Immature natural killer cell (primary cell): ENCODE data around the gene ARMC8. TPM values are rescaled to one million over a fixed set of nuclear protein-coding genes. Genes with fewer than 3 reads are reported as not detected.

Source experiments
- DNase-seq, 3 donors: peaks; one replicate each; pipeline ENCODE4 v3.0.0; 2022; ENCODE audit warnings: mixed read lengths in 1 of 3
- H3K27ac Mint-ChIP-seq, 6 donors: one replicate each; pipeline ENCODE4 v1.8.0; 2020; ENCODE audit warnings: mixed read lengths in 6 of 6, mild to moderate bottlenecking in 5 of 6, inconsistent platforms in 4 of 6, moderate library complexity in 3 of 6
- H3K27me3 Mint-ChIP-seq, 3 donors: one replicate each; pipeline ENCODE4 v1.8.0; 2020 to 2021; ENCODE audit warnings: low read depth in 3 of 3, mild to moderate bottlenecking in 3 of 3, mixed read lengths in 3 of 3, moderate library complexity in 3 of 3, inconsistent platforms in 1 of 3
- H3K36me3 Mint-ChIP-seq, 3 donors: one replicate each; pipeline ENCODE4 v1.8.0; 2020; ENCODE audit warnings: mixed read lengths in 3 of 3, inconsistent platforms in 2 of 3, mild to moderate bottlenecking in 2 of 3
- H3K4me1 Mint-ChIP-seq, 2 donors: one replicate each; pipeline ENCODE4 v1.8.0; 2020; ENCODE audit warnings: inconsistent platforms in 2 of 2, mild to moderate bottlenecking in 2 of 2, mixed read lengths in 2 of 2, moderate library complexity in 1 of 2
- H3K4me3 Mint-ChIP-seq, 5 donors: one replicate each; pipeline ENCODE4 v1.8.0; 2020; ENCODE audit warnings: mild to moderate bottlenecking in 5 of 5, mixed read lengths in 5 of 5, inconsistent platforms in 3 of 5, moderate library complexity in 3 of 5
- H3K9me3 Mint-ChIP-seq, 6 donors: one replicate each; pipeline ENCODE4 v1.8.0; 2020; ENCODE audit warnings: mild to moderate bottlenecking in 6 of 6, mixed read lengths in 6 of 6, inconsistent platforms in 4 of 6, moderate library complexity in 3 of 6
- polyA plus RNA-seq, 3 donors: library from polyadenylated mRNA; unstranded; fragments of 300-500 nt; fragmentation: Illumina TruSeq; gene quantifications; one replicate each; pipeline ENCODE4 v1.2.3, GENCODE V29; 2021

Gene ARMC8
- polyA plus RNA-seq, 3 donors from 2014 or later, result 33.5 to 61.1 (median 34.1) TPM

DNA sequence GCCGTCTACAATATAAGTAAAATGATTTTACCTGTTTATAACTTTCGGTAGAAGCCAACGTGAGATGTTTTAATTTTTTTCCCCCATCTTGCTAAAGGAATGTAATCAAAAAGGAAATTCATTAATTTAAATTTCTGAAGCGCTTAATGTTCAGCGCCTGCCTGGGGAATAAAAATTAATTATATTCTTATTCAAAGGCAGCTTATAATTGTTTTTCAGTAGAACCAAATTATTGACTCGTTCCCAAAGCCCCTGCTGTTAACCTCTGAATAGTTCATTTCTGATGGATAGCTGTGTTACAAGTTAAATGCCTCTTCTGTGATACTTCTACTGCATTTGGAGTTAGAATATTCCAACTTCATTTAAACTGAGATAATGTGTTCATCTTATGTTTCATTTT is 51.6 kb downstream of the ARMC8 start:
- no peak for DNase-seq
- no peaks in the 10 kb centered on the region for H3K27me3 Mint-ChIP-seq
- no peak overlapping the region for H3K4me3 Mint-ChIP-seq
- H3K4me1 Mint-ChIP-seq, result peaks cover 4 to 11% of the 10 kb centered on the region in 2 donors
- no peaks in the 10 kb centered on the region for H3K9me3 Mint-ChIP-seq
- H3K27ac Mint-ChIP-seq, result no peak overlapping the region
- H3K36me3 Mint-ChIP-seq, result peaks cover 23 to 40% (median 23%) of the 10 kb centered on the region in 3 donors

- H3K36me3 Mint-ChIP-seq, result peaks cover 20 to 43% (median 25%) of the 10 kb centered on the region in 3 donors
Observed at GRCh38 chr3:138241061-138241460, 54.0 kb downstream of the ARMC8 start.

GRCh38 chr3:138241676-138242075 is 54.6 kb downstream of the ARMC8 start:
- Mint-ChIP-seq H3K27me3 (no peaks in the 10 kb centered on the region), H3K36me3 (peaks cover 24 to 42% (median 26%) of the 10 kb centered on the region in 3 donors), H3K27ac (no peak overlapping the region), H3K9me3 (no peaks in the 10 kb centered on the region), H3K4me1 (no peaks in the 10 kb centered on the region), H3K4me3 (no peak overlapping the region)
- no peak for DNase-seq

More at GRCh38 chr3:138241061-138241460, 54.0 kb downstream of the ARMC8 start:
- Mint-ChIP-seq H3K27ac (no peak overlapping the region), H3K4me1 (no peaks in the 10 kb centered on the region), H3K4me3 (no peak overlapping the region), H3K27me3 (no peaks in the 10 kb centered on the region), H3K9me3 (no peaks in the 10 kb centered on the region)
- no peak for DNase-seq

- Mint-ChIP-seq H3K27me3 (no peaks in the 10 kb centered on the region), H3K4me1 (no peaks in the 10 kb centered on the region), H3K36me3 (peaks cover 25 to 42% (median 29%) of the 10 kb centered on the region in 3 donors), H3K9me3 (no peaks in the 10 kb centered on the region), H3K4me3 (no peak overlapping the region), H3K27ac (no peak overlapping the region)
- DNase-seq, result no peak
Observed at GRCh38 chr3:138242466-138242865, 55.4 kb downstream of the ARMC8 start.

GRCh38 chr3:138245026-138245425 is 57.9 kb downstream of the ARMC8 start:
- H3K9me3 Mint-ChIP-seq, result no peaks in the 10 kb centered on the region
- no peak overlapping the region for H3K27ac Mint-ChIP-seq
- no peaks in the 10 kb centered on the region for H3K27me3 Mint-ChIP-seq
- H3K4me3 Mint-ChIP-seq, result no peak overlapping the region
- DNase-seq, result no peak
- no peaks in the 10 kb centered on the region for H3K4me1 Mint-ChIP-seq
- H3K36me3 Mint-ChIP-seq, result peaks cover 24 to 43% (median 42%) of the 10 kb centered on the region in 3 donors

GRCh38 chr3:138249636-138250035 is 62.5 kb downstream of the ARMC8 start:
- no peaks in the 10 kb centered on the region for H3K9me3 Mint-ChIP-seq
- peaks cover 20 to 35% (median 34%) of the 10 kb centered on the region in 3 donors for H3K36me3 Mint-ChIP-seq
- no peak for DNase-seq
- no peak overlapping the region for H3K27ac Mint-ChIP-seq
- H3K4me3 Mint-ChIP-seq, result no peak overlapping the region
- no peaks in the 10 kb centered on the region for H3K4me1 Mint-ChIP-seq
- no peaks in the 10 kb centered on the region for H3K27me3 Mint-ChIP-seq

- Mint-ChIP-seq H3K27me3 (no peaks in the 10 kb centered on the region), H3K36me3 (peaks cover under 1 to 15% (median 11%) of the 10 kb centered on the region in 3 donors), H3K9me3 (no peaks in the 10 kb centered on the region), H3K4me1 (no peaks in the 10 kb centered on the region), H3K27ac (peak overlapping the region in 1 of 6 donors; percentile 34), H3K4me3 (no peak overlapping the region)
- no peak for DNase-seq
Observed at GRCh38 chr3:138253609-138254008, 66.5 kb downstream of the ARMC8 start.

DNA sequence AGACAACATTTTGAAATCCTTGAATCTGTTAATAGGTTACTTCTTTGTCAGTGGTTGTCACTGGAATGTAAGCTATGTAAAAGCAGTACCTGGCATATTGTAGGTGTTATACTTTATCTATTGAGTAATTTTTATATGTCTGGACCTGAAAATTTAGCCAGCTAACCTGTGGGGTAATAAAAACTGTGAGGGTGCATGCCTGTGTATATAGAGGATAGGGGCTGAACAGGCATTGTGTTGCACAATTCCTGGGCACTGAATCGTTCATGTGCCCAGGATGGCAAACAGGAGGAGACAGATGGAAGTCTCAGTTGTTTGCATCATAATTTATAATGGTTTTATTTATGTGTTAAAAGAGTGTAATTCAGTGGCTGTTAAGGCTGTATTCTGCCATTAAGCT is 67.1 kb downstream of the ARMC8 start:
- Mint-ChIP-seq H3K36me3 (peaks cover 0 to 14% (median 11%) of the 10 kb centered on the region in 3 donors), H3K4me1 (no peaks in the 10 kb centered on the region), H3K4me3 (no peak overlapping the region), H3K9me3 (no peaks in the 10 kb centered on the region), H3K27me3 (no peaks in the 10 kb centered on the region), H3K27ac (peak overlapping the region in 1 of 6 donors; percentile 37)
- DNase-seq, result no peak

DNA sequence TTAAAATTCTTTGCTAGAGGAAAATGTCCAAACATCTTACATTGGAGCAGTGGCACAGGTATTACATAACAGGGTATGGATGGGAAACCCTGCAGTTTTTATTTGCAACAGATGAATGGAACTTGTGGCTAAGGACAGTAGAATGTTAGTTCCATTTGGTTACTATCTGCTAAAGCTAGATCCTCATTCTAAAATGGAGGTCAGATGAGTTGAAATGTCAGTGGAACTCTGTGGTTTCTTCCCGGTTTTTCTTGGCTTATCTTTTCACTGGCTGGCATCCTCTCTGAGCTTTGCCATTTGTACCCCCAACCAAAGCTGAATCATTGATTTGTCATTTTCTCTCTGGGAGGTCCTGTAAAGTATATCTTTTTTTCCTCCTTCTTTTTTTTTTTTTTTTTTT is 68.9 kb downstream of the ARMC8 start:
- no peak overlapping the region for H3K27ac Mint-ChIP-seq
- no peaks in the 10 kb centered on the region for H3K27me3 Mint-ChIP-seq
- peaks cover under 1 to 18% (median 16%) of the 10 kb centered on the region in 3 donors for H3K36me3 Mint-ChIP-seq
- DNase-seq, result no peak
- H3K9me3 Mint-ChIP-seq, result no peaks in the 10 kb centered on the region
- no peak overlapping the region for H3K4me3 Mint-ChIP-seq
- H3K4me1 Mint-ChIP-seq, result no peaks in the 10 kb centered on the region

DNA sequence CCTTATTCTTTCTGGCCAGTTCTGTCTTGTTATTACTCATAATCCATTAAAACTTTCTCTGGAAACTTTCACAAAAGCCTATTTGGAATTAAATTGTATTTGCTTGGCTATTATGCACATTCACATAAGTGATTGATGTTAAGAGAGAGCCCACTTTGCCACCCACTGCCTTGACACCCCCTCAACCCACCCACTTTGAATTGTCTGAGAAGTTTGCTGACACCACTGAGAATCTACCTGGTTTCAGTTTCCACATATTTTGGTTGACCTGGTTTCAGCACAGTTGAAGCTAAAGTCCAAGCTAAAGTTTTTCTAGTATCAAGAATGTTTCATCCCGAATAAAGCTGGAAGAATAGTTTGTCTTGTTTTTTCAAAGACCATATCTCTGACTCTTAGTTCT is 70.9 kb downstream of the ARMC8 start:
- no peaks in the 10 kb centered on the region for H3K4me1 Mint-ChIP-seq
- no peaks in the 10 kb centered on the region for H3K27me3 Mint-ChIP-seq
- no peak overlapping the region for H3K4me3 Mint-ChIP-seq
- peaks cover 7 to 22% (median 20%) of the 10 kb centered on the region in 3 donors for H3K36me3 Mint-ChIP-seq
- H3K9me3 Mint-ChIP-seq, result no peaks in the 10 kb centered on the region
- DNase-seq, result no peak
- no peak overlapping the region for H3K27ac Mint-ChIP-seq

- Mint-ChIP-seq H3K4me1 (no peaks in the 10 kb centered on the region), H3K27ac (no peak overlapping the region), H3K4me3 (no peak overlapping the region), H3K27me3 (no peaks in the 10 kb centered on the region), H3K9me3 (no peaks in the 10 kb centered on the region), H3K36me3 (peaks cover 7 to 25% (median 22%) of the 10 kb centered on the region in 3 donors)
- no peak for DNase-seq
Observed at GRCh38 chr3:138259126-138259525, 72.0 kb downstream of the ARMC8 start.

GRCh38 chr3:138260611-138261010 is 73.5 kb downstream of the ARMC8 start:
- H3K4me3 Mint-ChIP-seq, result no peak overlapping the region
- H3K27ac Mint-ChIP-seq, result no peak overlapping the region

DNA sequence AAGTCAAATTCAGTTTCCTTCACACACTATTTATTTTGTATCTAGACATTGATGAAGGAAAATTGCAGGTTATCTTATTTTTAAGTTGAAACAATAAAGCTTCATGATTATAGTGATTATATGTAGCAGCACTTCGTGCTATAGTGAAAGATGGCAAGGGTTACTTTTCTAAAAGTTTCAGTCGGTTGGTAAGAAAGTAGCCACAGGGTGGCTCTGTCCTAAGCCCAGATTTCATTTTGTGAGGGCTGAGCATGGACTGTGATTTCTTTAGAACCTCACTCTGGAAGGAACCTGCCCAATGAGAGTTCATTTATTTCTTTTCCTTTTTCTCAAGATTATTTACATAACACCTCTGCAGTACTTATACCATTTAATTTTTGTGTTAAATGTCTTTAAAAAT is 76.0 kb downstream of the ARMC8 start:
- Mint-ChIP-seq H3K4me3 (no peak overlapping the region), H3K36me3 (peaks cover 7 to 28% (median 27%) of the 10 kb centered on the region in 3 donors), H3K27me3 (peaks cover 0 to 2% (median 0%) of the 10 kb centered on the region in 3 donors), H3K4me1 (no peaks in the 10 kb centered on the region), H3K27ac (no peak overlapping the region), H3K9me3 (no peaks in the 10 kb centered on the region)
- no peak for DNase-seq

More at GRCh38 chr3:138260611-138261010, 73.5 kb downstream of the ARMC8 start:
- Mint-ChIP-seq H3K27me3 (no peaks in the 10 kb centered on the region), H3K9me3 (no peaks in the 10 kb centered on the region), H3K36me3 (peaks cover 7 to 30% (median 24%) of the 10 kb centered on the region in 3 donors), H3K4me1 (no peaks in the 10 kb centered on the region)
- DNase-seq, result no peak

GRCh38 chr3:138265745-138266144 is 78.6 kb downstream of the ARMC8 start:
- Mint-ChIP-seq H3K27ac (no peak overlapping the region), H3K4me1 (no peaks in the 10 kb centered on the region)

GRCh38 chr3:138267083-138267482 is 80.0 kb downstream of the ARMC8 start:
- no peak for DNase-seq
- H3K9me3 Mint-ChIP-seq, result no peaks in the 10 kb centered on the region
- H3K36me3 Mint-ChIP-seq, result peaks cover 7 to 27% (median 22%) of the 10 kb centered on the region in 3 donors
- H3K27ac Mint-ChIP-seq, result no peak overlapping the region
- H3K27me3 Mint-ChIP-seq, result peaks cover 0 to 4% (median 0%) of the 10 kb centered on the region in 3 donors
- no peak overlapping the region for H3K4me3 Mint-ChIP-seq
- no peaks in the 10 kb centered on the region for H3K4me1 Mint-ChIP-seq

More at GRCh38 chr3:138265745-138266144, 78.6 kb downstream of the ARMC8 start:
- no peak for DNase-seq
- peaks cover 7 to 22% (median 16%) of the 10 kb centered on the region in 3 donors for H3K36me3 Mint-ChIP-seq
- H3K4me3 Mint-ChIP-seq, result no peak overlapping the region
- peaks cover 0 to 4% (median 0%) of the 10 kb centered on the region in 3 donors for H3K27me3 Mint-ChIP-seq
- H3K9me3 Mint-ChIP-seq, result no peaks in the 10 kb centered on the region
